KOPT-K1 (cell line): ENCODE results near the gene C20orf173.
"Not testable (repeated sequence)": the region's sequence is repeated elsewhere in the genome, so short reads cannot be mapped to it uniquely, and the experiment has no call there.

ENCODE experiments used
- H3K27ac ChIP-seq: fragments of 200-600 bp; sonication (generic); 2 replicates; pipeline ENCODE4 v1.5.1; 2016; ENCODE audit warnings: antibody characterized with exemption, mild to moderate bottlenecking, low read depth, low read length; ENCODE audit not compliant: poor library complexity, severe bottlenecking
- H3K36me3 ChIP-seq: fragments of 200-600 bp; sonication (generic); 2 replicates; pipeline ENCODE4 v1.5.1; 2017; ENCODE audit warnings: antibody characterized with exemption, mild to moderate bottlenecking, low read length, moderate library complexity; ENCODE audit not compliant: insufficient read depth
- H3K9me3 ChIP-seq: fragments of 200-600 bp; sonication (generic); 2 replicates; pipeline ENCODE4 v1.5.1; 2017; ENCODE audit warnings: antibody characterized with exemption, low read length, mild to moderate bottlenecking; ENCODE audit not compliant: insufficient read depth, poor library complexity, severe bottlenecking

The C20orf173 gene

DNA sequence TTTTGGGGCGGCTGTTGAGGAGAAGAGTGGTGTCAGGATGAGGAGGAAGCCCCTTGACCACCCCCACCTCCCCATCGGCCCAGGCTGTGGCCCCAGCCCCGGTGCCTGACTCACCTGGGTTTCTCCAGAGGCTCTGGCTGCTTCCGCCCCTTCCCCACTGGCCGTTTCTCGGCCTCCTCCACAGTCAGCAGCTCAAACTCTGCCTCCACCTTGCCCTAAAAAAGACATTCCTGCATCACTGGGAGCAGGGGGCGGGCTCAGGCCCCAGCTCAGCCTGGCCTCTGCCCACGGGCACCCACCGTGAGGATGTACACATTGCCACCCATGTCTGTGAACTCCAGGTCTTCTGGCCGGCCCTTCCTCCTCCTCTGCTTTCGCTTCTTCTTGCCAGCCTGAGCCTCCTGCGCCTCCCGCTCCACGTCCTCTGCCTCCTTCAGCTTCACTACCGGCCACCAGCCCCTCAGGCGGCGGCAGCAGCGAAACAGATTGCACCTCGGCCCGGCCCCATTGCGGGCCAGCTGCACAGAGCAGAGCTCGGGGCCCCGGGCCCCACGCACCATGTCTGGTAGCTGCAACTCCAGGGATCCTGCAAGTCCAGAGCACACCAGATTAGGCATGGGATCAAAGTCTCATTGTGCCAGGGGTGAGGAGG is 29.7 kb upstream of the C20orf173 start:
- Histone ChIP-seq H3K36me3 (peaks cover 47% of the 10 kb centered on the region), H3K27ac (no peak overlapping the region), H3K9me3 (no peaks in the 10 kb centered on the region)

DNA sequence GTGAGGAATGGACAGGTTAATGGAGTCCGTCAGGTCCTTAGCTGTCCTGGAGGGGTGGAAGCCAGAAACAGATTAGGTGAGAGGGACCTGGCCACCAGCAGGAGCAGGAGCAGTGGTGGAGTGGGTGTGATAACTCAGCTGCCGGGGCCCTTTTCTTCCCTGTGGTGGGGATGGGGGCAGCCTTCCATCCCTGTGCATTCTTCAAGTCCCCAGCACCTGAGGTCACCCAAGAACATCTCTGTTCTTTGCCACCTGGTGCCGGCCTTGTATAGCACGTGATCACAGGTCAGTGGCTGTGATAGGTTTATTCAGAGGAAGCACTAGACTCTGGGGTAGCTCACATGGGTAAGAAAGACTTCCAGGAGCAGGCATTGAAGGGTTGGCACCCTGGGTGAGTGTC is 29.0 kb upstream of the C20orf173 start:
- Histone ChIP-seq H3K9me3 (no peaks in the 10 kb centered on the region), H3K36me3 (peaks cover 55% of the 10 kb centered on the region), H3K27ac (no peak overlapping the region)

DNA sequence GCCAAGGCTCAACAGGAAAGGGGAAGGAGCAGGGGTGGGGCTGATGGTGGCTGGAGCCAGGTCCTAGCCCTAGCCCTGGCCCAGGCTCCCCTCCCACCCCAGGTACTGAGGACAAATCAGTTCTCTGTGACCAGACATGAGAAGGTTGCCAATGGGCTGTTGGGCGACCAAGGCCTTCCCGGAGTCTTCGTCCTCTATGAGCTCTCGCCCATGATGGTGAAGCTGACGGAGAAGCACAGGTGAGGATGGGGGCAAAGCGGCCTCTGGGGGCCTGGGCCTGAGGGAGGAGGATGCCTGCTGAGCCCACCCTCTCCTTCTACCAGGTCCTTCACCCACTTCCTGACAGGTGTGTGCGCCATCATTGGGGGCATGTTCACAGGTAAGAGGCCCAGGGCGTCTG is 27.4 kb upstream of the C20orf173 start:
- H3K9me3 ChIP-seq = no peaks in the 10 kb centered on the region
- peaks cover 70% of the 10 kb centered on the region for H3K36me3 ChIP-seq
- H3K27ac ChIP-seq = no peak overlapping the region

DNA sequence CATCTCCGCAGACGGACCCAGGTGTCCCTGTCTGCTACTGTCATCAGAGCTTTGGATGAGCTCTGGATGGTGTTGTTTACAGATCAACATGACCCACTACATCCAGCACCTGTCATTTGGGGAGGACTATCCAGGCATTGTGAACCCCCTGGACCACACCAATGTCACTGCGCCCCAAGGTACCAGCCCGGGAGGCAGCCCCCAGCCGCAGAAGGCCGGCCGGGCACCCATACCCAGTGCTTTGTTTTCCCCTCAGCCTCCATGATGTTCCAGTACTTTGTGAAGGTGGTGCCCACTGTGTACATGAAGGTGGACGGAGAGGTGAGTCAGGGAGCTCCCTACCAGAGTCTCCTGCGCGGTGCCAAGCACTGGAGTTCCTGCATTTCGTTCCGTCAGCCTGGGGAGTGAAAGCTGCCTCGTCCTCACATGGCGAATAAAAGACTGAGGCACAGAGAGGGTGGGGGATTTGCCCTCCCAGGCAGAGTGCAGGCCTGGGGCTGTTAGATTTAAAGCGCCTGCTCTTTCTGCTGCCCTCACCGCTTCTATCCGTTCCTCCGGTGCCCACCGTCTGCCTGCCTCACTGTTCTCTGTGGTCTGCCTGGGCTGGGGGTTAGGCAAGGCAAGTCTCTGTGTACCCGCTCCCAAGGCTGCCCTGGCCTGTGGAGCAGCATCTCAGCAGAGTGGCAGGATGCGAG is 26.6 kb upstream of the C20orf173 start:
- Histone ChIP-seq H3K9me3 (no peaks in the 10 kb centered on the region), H3K27ac (no peak overlapping the region), H3K36me3 (peaks cover 78% of the 10 kb centered on the region)

DNA sequence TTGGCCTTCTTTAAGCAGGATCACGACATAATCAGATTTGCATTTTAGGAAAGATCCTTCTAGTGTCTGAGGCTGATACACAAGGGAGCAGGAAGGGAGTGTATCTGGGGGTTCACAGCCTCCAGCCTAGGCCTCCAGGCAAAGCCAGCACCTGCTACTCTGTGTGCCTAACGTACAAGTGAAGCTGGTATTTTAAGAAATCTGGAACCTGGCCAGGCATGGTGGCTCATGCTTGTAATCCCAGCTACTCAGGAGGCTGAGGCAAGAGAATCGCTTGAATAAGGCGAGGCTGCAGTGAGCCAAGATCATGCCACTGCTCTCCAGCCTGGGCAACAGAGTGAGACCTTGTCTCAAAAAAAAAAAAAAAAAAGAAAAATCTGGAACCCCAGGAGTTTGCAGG is 26.0 kb upstream of the C20orf173 start:
- H3K9me3 ChIP-seq, H3K27ac ChIP-seq: not testable (repeated sequence)
- peaks cover 84% of the 10 kb centered on the region for H3K36me3 ChIP-seq

DNA sequence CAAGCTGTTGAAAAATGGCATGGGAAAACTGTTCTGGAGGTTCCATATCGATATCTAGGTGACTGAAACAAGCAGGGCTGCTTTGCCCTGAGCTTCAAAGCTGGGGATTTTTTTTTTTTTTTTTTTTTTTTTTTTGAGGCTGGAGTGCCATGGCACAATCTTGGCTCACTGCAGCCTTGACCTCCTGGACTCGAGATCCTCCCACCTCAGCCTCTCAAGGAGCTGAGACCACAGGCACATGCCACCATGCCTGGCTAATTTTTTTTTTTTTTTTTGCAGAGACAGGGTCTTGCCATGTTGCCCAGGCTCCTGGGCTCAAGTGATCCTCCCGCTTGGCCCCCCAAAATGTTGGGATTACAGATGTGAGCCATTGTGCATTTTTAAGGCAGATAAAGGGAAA is 23.5 kb upstream of the C20orf173 start:
- H3K27ac ChIP-seq = no peak overlapping the region
- H3K9me3 ChIP-seq = no peaks in the 10 kb centered on the region
- H3K36me3 ChIP-seq = peaks cover 99% of the 10 kb centered on the region

DNA sequence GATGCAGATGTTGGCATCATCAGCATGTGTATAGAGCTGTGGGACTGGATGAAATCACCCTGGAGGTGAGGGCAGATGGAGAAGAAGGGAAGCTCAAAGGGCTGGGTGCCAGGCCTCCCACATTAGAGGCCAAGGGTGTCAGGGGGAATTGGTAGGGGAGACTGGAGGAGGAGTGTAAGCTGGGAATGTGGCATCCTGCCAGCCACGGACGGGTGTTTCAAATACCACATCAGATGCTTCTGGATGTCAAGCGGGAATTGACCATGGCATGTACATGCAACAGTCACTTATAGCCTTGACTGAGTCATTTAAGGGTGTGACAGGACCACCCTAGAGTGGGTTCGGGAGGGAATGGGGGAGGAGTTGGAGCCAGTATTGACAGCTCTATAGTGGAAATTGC is 22.1 kb upstream of the C20orf173 start:
- Histone ChIP-seq H3K9me3 (no peaks in the 10 kb centered on the region), H3K27ac (no peak overlapping the region), H3K36me3 (peaks cover 97% of the 10 kb centered on the region)

DNA sequence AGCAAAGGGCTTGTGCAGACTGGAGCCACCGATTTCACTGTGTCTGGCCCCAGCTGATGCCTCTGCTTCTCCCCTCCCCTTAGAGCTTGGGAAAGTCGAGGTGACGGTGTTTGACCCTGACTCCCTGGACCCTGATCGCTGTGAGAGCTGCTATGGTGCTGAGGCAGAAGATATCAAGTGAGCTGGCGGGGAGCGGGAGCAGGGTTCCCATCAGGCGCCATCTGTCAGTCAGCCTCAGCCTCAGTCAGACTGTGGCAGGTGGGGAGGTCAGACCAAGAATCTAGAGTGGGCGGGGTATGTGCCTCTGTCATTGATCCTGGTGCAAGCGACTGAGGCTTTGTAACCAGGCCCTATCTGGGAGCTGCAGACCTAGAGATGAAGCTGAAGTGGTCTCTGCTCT is 17.9 kb upstream of the C20orf173 start:
- peaks cover 80% of the 10 kb centered on the region for H3K36me3 ChIP-seq
- H3K27ac ChIP-seq = no peak overlapping the region
- H3K9me3 ChIP-seq = no peaks in the 10 kb centered on the region

DNA sequence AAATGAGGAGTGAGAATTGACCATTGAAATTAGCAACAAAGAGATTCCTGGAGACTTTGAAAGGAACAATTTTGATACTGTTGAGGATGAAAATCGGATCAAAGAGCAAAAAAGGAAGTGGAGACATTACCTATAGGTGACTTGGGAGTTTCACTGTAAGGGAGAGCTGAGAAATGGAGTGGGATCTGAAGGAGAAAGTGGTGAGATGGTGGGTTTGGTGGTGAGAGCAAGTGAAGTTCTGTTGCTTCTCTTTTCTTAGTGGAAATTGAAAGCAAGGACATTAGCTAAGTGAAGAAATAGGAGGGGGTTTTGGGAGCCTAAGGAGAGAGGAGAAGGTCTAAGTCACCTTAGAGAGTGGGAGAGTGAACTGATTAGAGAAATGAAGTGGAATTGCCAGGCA is 16.7 kb upstream of the C20orf173 start:
- Histone ChIP-seq H3K9me3 (no peaks in the 10 kb centered on the region), H3K27ac (no peak overlapping the region), H3K36me3 (peaks cover 68% of the 10 kb centered on the region)

DNA sequence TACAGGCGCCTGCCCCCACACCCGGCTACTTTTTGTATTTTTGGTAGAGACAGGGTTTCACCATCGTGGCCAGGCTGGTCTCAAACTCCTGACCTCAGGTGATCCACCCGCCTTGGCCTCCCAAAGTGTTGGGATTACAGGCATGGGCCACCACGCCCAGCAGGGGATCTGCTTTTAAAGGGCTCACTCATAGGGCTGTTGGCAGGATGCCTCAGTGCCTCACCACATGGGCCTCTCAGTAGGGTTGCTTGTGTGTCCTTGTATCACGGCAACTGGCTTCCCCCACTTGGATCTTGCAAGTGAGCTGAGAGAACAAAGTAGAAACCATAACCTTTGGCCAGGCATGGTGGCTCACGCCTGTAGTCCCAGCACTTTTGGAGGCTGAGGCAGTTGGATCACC is 15.5 kb upstream of the C20orf173 start:
- H3K9me3 ChIP-seq, H3K27ac ChIP-seq: not testable (repeated sequence)
- peaks cover 57% of the 10 kb centered on the region for H3K36me3 ChIP-seq

DNA sequence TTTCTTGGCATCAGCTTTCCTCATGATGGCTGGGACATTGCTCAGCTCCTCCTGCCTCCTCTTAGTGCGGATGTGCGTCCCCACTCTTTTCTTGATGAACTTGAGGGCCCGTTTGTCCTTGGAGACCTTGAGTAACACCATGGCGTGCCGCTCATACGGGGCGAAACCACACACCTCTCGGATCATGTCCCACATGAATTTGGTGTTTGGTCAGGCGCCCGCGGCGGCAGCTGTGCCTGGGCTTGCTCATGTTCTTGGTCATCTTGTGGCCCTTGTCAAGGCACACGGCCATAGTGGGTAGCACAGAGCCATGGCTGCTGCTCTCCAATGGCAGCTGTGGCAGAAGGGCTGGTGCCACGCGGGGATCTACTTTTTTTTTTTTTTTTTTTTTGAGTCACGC is 15.0 kb upstream of the C20orf173 start:
- Histone ChIP-seq H3K9me3 (no peaks in the 10 kb centered on the region), H3K27ac (no peak overlapping the region), H3K36me3 (peaks cover 52% of the 10 kb centered on the region)

DNA sequence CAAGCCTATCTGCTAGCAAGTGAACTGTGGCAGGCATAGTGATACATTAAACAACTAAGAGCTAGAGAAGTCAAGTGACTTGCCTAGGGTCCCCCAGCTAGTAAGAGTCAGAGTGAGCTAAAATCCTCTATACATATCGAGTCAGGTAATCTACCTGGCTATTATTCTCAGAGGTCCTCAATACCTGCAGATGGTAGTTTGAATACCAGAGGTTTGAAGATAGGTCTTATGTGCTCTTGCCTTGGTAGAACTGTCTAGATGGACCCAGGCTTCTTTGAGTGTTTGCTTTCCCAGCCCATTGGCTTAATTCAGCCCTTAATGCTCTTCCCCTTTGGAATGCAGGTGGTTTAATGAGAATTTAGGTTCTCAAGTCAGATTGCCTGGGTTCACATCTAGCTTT is 13.5 kb upstream of the C20orf173 start:
- Histone ChIP-seq H3K9me3 (no peaks in the 10 kb centered on the region), H3K27ac (no peak overlapping the region), H3K36me3 (peaks cover 37% of the 10 kb centered on the region; the same call in 1 of the 2 replicates)

DNA sequence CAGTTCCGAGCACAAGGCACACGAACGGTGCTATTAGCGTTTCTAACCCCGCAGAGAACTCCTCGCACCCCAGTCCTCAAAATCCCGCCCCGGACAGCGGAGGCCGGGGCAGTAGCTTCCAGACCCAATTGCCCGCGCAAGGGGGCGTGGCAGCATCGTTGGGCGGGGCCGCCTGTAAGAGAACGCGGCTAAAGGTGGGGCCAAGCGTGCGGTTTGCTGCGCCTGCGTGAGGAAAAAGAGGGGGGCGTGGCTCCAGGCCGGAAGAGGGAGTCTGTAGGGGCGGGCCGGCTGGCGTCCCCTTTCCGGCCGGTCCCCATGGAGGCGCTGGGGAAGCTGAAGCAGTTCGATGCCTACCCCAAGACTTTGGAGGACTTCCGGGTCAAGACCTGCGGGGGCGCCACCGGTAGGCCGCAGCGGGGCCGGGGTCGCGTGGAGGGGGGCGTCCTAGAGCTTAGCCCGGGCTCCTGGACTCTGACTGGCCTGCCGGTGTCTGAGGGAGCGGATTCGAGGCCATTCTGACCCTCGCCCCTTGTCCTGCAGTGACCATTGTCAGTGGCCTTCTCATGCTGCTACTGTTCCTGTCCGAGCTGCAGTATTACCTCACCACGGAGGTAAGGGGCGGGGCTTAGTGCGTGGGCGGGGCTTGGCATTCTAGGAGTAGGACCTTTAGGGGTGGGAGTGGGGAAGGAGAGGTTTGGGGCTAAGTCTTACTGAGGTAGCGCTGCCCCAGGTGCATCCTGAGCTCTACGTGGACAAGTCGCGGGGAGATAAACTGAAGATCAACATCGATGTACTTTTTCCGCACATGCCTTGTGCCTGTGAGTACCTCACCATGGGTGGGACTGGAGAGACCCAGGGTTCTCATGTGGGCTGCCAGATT is 12.6 kb upstream of the C20orf173 start, which contains the start of gene ERGIC3:
Gene ERGIC3, plus strand, starts transcription at position 296 of the 880 bp plus-strand sequence. Its CDS starts 20 bp downstream, at position 316.
- H3K27ac ChIP-seq = peak within 1 kb of the TSS; percentile 64
- H3K9me3 ChIP-seq = no peaks in the 10 kb centered on the region
- H3K36me3 ChIP-seq = peaks cover 29% of the 10 kb centered on the region; the same call in 1 of the 2 replicates

DNA sequence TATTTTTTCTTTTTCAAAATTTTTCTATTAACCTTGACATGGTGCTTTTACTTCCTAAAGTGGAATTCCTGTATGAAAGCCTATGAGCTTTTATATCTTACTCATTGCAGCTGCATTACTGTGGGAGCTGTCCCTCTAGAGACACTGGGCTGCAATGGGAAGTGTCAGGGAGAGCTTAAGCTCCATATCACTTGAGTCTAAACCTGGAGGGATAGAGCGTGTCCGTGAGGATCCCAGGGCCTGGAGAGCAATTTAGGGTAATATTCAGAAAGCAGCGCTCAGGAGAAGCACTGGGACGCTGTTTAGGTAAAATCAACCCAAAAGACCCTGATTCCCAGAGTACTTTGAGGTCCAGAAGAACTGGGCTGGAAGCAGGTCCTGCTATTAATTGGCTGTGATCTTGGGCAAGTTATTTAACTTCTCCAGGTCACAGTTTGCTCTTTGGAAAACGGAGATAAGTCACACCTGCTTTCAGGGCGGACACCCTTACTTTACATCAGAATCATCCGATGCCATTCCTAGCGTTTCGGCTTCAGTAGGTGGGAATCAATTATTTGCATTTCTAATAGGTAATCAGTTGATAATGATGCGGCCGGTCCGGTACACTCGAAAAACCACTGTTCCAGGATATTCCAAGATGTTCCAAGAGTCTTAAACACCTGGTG is 11.8 kb upstream of the C20orf173 start:
- peak overlapping the region; percentile 64 for H3K27ac ChIP-seq

DNA sequence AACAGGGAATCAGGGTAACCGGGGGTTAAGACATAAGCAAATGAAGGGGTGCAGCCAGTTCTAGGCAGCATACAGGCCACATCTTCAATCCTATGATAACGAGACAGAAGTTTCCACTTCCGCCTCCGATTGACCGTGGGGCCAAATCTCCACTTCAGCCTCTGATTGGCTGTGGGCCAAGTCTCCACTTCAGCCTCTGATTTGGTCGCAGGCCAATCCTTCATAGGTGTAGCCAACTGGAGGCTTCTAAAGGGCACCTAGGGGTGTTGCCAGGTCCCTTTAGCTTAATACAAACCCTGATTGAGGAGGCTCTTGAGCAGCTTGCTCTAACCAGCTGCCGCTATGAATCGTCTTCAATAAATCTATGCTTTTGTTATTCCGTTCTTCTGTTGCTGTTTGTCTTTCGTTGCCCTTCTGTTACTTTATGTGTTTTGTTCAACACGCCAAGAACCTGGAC is 10.3 kb upstream of the C20orf173 start:
- no peak overlapping the region for H3K27ac ChIP-seq
- H3K36me3 ChIP-seq = peaks cover 12% of the 10 kb centered on the region; the same call in 1 of the 2 replicates

More for the DNA sequence above, 11.8 kb upstream of the C20orf173 start:
- peaks cover 22% of the 10 kb centered on the region; the same call in 1 of the 2 replicates for H3K36me3 ChIP-seq
- H3K9me3 ChIP-seq = no peaks in the 10 kb centered on the region

More for the DNA sequence above, 10.3 kb upstream of the C20orf173 start:
- no peaks in the 10 kb centered on the region for H3K9me3 ChIP-seq
